Liver (tissue), 9 donors: ENCODE measurements around the gene CENPU. TPM values are rescaled to one million over a fixed set of nuclear protein-coding genes. Genes with fewer than 3 reads are reported as not detected.

Source experiments
- DNase-seq: peaks from one replicate; pipeline ENCODE4 v3.0.0-alpha.2; 2017; ENCODE audit warnings: low spot score
- H3K27ac ChIP-seq, 2 donors: one replicate each; pipeline ENCODE4 v1.7.0; 2013; ENCODE audit warnings: inconsistent platforms in 2 of 2, low read length in 2 of 2, control low read depth in 1 of 2, low read depth in 1 of 2, mild to moderate bottlenecking in 1 of 2
- H3K27me3 ChIP-seq, 4 donors: one replicate each; pipeline versions ENCODE4 v1.6.1 to v1.7.0; 2013; ENCODE audit warnings: low read length in 3 of 4, inconsistent platforms in 1 of 4, mild to moderate bottlenecking in 1 of 4, moderate library complexity in 1 of 4; ENCODE audit not compliant: control insufficient read depth in 4 of 4, insufficient read depth in 4 of 4
- H3K36me3 ChIP-seq, 4 donors: one replicate each; pipeline versions ENCODE4 v1.6.1 to v1.7.0; 2013; ENCODE audit warnings: low read length in 3 of 4, mild to moderate bottlenecking in 3 of 4, low read depth in 1 of 4, moderate library complexity in 1 of 4; ENCODE audit not compliant: control insufficient read depth in 4 of 4, insufficient read depth in 3 of 4
- H3K4me1 ChIP-seq, 4 donors: one replicate each; pipeline versions ENCODE4 v1.6.1 to v1.7.0; 2013; ENCODE audit warnings: low read length in 3 of 4, mild to moderate bottlenecking in 3 of 4, moderate library complexity in 1 of 4; ENCODE audit not compliant: control insufficient read depth in 4 of 4, insufficient read depth in 4 of 4
- H3K4me3 ChIP-seq, 3 donors: one replicate each; pipeline versions ENCODE4 v1.6.1 to v1.7.0; 2013; ENCODE audit warnings: low read length in 3 of 3, control low read depth in 1 of 3, low read depth in 1 of 3, mild to moderate bottlenecking in 1 of 3
- H3K9ac ChIP-seq, 2 donors: one replicate each; pipeline ENCODE4 v1.7.0; 2013; ENCODE audit warnings: low read length in 2 of 2, mild to moderate bottlenecking in 2 of 2, moderate library complexity in 2 of 2, control low read depth in 1 of 2, low read depth in 1 of 2
- H3K9me3 ChIP-seq, 4 donors: one replicate each; pipeline versions ENCODE4 v1.6.1 to v1.7.0; 2013; ENCODE audit warnings: low read length in 3 of 4; ENCODE audit not compliant: control insufficient read depth in 4 of 4
- ATF3 ChIP-seq: IDR thresholded peaks from 2 replicates; pipeline ENCODE4 v1.6.1; 2016; ENCODE audit warnings: antibody characterized with exemption
- EGR1 ChIP-seq, 2 donors: IDR thresholded peaks; 2 replicates each; pipeline ENCODE4 v1.6.1; 2016 to 2018; ENCODE audit warnings: antibody characterized with exemption in 2 of 2, low read depth in 2 of 2
- FOXA1 ChIP-seq: IDR thresholded peaks from 2 replicates; pipeline ENCODE4 v1.6.1; 2016; ENCODE audit warnings: antibody characterized with exemption
- FOXA2 ChIP-seq: IDR thresholded peaks from 2 replicates; pipeline ENCODE4 v1.6.1; 2016; ENCODE audit warnings: antibody characterized with exemption
- HNF4G ChIP-seq: IDR thresholded peaks from 2 replicates; pipeline ENCODE4 v1.6.1; 2016; ENCODE audit warnings: antibody characterized with exemption
- JUND ChIP-seq, 2 donors: IDR thresholded peaks; 2 replicates each; pipeline ENCODE4 v1.6.1; 2016; ENCODE audit warnings: antibody characterized with exemption in 2 of 2
- NR2F2 ChIP-seq: IDR thresholded peaks from 2 replicates; pipeline ENCODE4 v1.6.1; 2016; ENCODE audit warnings: antibody characterized with exemption
- RAD21 ChIP-seq, 2 donors: IDR thresholded peaks; 2 replicates each; pipeline ENCODE4 v1.6.1; 2016; ENCODE audit warnings: antibody characterized with exemption in 2 of 2, mild to moderate bottlenecking in 2 of 2
- RXRA ChIP-seq, 2 donors: IDR thresholded peaks; 2 replicates each; pipeline ENCODE4 v1.6.1; 2017 to 2018; ENCODE audit warnings: antibody characterized with exemption in 2 of 2, mild to moderate bottlenecking in 1 of 2
- SP1 ChIP-seq: IDR thresholded peaks from 2 replicates; pipeline ENCODE4 v1.6.1; 2018; ENCODE audit warnings: antibody characterized with exemption, mild to moderate bottlenecking
- TAF1 ChIP-seq: conservative IDR thresholded peaks from 2 replicates; pipeline ENCODE4 v1.6.1; 2016; ENCODE audit warnings: antibody characterized with exemption, mild to moderate bottlenecking
- YY1 ChIP-seq: IDR thresholded peaks from 2 replicates; pipeline ENCODE4 v1.6.1; 2016; ENCODE audit warnings: antibody characterized with exemption, mild to moderate bottlenecking
- WGBS: extraction: QIAGEN DNeasy Blood & Tissue Kit; methylation state at CpG from one replicate; pipeline ENCODE4 v1.1.7; 2013; 5-methylcytosine and 5-hydroxymethylcytosine counted together
- polyA plus RNA-seq, 2 donors: library from polyadenylated mRNA; stranded (reverse) in 1 of 2; unstranded in 1 of 2; fragments of 200-250 nt in 1 of 2; fragments of >200 nt in 1 of 2; fragmentation: Nextera tagmentation in 1 of 2; extraction: Ambion mirVana in 1 of 2; gene quantifications; one replicate each; pipeline versions ENCODE4 v1.2.1 to v1.2.3, GENCODE V29; 2013 to 2015
- total RNA-seq, 2 donors: library from RNA; depleted of rRNA; stranded (reverse); fragments of >200 nt; gene quantifications; one replicate each; pipeline ENCODE4 v1.2.3, GENCODE V29; 2014
- TF ChIP-seq, protein P1 (sequence below): IDR thresholded peaks from 2 replicates; pipeline ENCODE4 v1.6.1; 2016; ENCODE audit warnings: antibody characterized with exemption
- TF ChIP-seq, protein P2 (sequence below): IDR thresholded peaks from 2 replicates; pipeline ENCODE4 v1.6.1; 2016; ENCODE audit warnings: antibody characterized with exemption
- TF ChIP-seq, protein P3 (sequence below): IDR thresholded peaks from 2 replicates; pipeline ENCODE4 v1.6.1; 2016; ENCODE audit warnings: antibody characterized with exemption, mild to moderate bottlenecking
- donor health status: healthy.
- donor health status: healthy.
- donor health status: healthy.
- donor health status: healthy.
- donor health status: healthy.

The CENPU gene
- total and polyA plus RNA-seq, 4 donors = 1.2 to 22.0 (median 1.8) TPM

GRCh38 chr4:184722798-184723197, 11.1 kb downstream of the CENPU start:
- TF ChIP-seq EGR1 (IDR thresholded peaks at IDR 0.05; ENCODE audit: low read depth in 2 of 2) (no peak), HNF4G (no peak)
- TF ChIP-seq, protein P1, sequence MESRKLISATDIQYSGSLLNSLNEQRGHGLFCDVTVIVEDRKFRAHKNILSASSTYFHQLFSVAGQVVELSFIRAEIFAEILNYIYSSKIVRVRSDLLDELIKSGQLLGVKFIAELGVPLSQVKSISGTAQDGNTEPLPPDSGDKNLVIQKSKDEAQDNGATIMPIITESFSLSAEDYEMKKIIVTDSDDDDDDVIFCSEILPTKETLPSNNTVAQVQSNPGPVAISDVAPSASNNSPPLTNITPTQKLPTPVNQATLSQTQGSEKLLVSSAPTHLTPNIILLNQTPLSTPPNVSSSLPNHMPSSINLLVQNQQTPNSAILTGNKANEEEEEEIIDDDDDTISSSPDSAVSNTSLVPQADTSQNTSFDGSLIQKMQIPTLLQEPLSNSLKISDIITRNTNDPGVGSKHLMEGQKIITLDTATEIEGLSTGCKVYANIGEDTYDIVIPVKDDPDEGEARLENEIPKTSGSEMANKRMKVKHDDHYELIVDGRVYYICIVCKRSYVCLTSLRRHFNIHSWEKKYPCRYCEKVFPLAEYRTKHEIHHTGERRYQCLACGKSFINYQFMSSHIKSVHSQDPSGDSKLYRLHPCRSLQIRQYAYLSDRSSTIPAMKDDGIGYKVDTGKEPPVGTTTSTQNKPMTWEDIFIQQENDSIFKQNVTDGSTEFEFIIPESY = no peak
- H3K27ac ChIP-seq = no peak overlapping the region
- WGBS = 35% methylated on average over 1 of the region's 1 CpG
- no peak overlapping the region for H3K4me3 ChIP-seq
- peaks cover 0 to 3% (median 0%) of the 10 kb centered on the region in 4 donors for H3K9me3 ChIP-seq
- H3K9ac ChIP-seq = no peak overlapping the region
- H3K4me1 ChIP-seq = no peaks in the 10 kb centered on the region
- peaks cover 0 to 1% (median 0%) of the 10 kb centered on the region in 4 donors for H3K36me3 ChIP-seq
- H3K27me3 ChIP-seq = no peaks in the 10 kb centered on the region
- no peak for DNase-seq

GRCh38 chr4:184721254-184721653, 12.6 kb downstream of the CENPU start:
- no peak overlapping the region for H3K4me3 ChIP-seq

DNA sequence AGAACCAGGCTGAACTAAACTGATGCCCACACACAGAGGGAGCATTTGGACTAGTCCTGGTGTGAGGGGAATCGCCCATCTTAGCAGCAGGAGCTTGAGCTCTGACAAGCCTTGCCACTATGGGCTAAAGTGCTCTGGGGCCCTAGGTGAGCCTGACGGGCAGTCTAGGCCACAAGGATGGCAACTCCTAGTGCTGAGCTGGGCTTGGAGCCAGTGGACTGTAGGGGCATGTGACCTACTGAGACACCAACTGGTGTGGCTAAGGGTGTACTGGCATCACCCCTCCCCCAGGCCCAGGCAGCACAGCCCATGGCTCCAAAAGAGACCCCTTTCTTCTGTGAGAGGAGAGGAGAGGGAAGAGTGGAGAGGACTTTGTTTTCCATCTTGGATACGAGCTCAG, 14.5 kb downstream of the CENPU start:
- H3K4me3 ChIP-seq = no peak overlapping the region
- no peak for TF ChIP-seq NR2F2
- TF ChIP-seq, protein P2, sequence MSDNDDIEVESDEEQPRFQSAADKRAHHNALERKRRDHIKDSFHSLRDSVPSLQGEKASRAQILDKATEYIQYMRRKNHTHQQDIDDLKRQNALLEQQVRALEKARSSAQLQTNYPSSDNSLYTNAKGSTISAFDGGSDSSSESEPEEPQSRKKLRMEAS = no peak
- no peak for TF ChIP-seq TAF1
- no peak for TF ChIP-seq FOXA2
- no peak for TF ChIP-seq SP1
- no peak for TF ChIP-seq ATF3
- peaks cover 0 to 3% (median 0%) of the 10 kb centered on the region in 4 donors for H3K9me3 ChIP-seq
- no peak for DNase-seq
- no peaks in the 10 kb centered on the region for H3K36me3 ChIP-seq
- H3K27me3 ChIP-seq = no peaks in the 10 kb centered on the region
- H3K9ac ChIP-seq = no peak overlapping the region
- H3K27ac ChIP-seq = no peak overlapping the region
- WGBS = 89% methylated on average over 3 of the region's 3 CpGs
- H3K4me1 ChIP-seq = no peaks in the 10 kb centered on the region

More at GRCh38 chr4:184721254-184721653, 12.6 kb downstream of the CENPU start:
- no peak for DNase-seq
- H3K27me3 ChIP-seq = no peaks in the 10 kb centered on the region
- TF ChIP-seq ATF3 (no peak), FOXA1 (no peak), RXRA (IDR thresholded peaks at IDR 0.05) (no peak), FOXA2 (no peak), YY1 (no peak), TAF1 (no peak), EGR1 (IDR thresholded peaks at IDR 0.05; ENCODE audit: low read depth in 2 of 2) (no peak), JUND (IDR thresholded peaks at IDR 0.05) (no peak), RAD21 (IDR thresholded peaks at IDR 0.05) (no peak)
- TF ChIP-seq, protein P3, sequence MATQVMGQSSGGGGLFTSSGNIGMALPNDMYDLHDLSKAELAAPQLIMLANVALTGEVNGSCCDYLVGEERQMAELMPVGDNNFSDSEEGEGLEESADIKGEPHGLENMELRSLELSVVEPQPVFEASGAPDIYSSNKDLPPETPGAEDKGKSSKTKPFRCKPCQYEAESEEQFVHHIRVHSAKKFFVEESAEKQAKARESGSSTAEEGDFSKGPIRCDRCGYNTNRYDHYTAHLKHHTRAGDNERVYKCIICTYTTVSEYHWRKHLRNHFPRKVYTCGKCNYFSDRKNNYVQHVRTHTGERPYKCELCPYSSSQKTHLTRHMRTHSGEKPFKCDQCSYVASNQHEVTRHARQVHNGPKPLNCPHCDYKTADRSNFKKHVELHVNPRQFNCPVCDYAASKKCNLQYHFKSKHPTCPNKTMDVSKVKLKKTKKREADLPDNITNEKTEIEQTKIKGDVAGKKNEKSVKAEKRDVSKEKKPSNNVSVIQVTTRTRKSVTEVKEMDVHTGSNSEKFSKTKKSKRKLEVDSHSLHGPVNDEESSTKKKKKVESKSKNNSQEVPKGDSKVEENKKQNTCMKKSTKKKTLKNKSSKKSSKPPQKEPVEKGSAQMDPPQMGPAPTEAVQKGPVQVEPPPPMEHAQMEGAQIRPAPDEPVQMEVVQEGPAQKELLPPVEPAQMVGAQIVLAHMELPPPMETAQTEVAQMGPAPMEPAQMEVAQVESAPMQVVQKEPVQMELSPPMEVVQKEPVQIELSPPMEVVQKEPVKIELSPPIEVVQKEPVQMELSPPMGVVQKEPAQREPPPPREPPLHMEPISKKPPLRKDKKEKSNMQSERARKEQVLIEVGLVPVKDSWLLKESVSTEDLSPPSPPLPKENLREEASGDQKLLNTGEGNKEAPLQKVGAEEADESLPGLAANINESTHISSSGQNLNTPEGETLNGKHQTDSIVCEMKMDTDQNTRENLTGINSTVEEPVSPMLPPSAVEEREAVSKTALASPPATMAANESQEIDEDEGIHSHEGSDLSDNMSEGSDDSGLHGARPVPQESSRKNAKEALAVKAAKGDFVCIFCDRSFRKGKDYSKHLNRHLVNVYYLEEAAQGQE = no peak
- H3K27ac ChIP-seq = no peak overlapping the region
- H3K9ac ChIP-seq = no peak overlapping the region
- H3K4me1 ChIP-seq = no peaks in the 10 kb centered on the region
- peaks cover 0 to 3% (median 0%) of the 10 kb centered on the region in 4 donors for H3K9me3 ChIP-seq
- peaks cover 0 to 1% (median 0%) of the 10 kb centered on the region in 4 donors for H3K36me3 ChIP-seq
